Epithelial cell of esophagus (primary cell): ENCODE results near the gene ANKRD22.
"Not testable (repeated sequence)": the region's sequence is repeated elsewhere in the genome, so short reads cannot be mapped to it uniquely, and the experiment has no call there.

Source experiments
- DNase-seq: peaks from one replicate; pipeline ENCODE4 v3.0.0; 2010; ENCODE audit warnings: low read depth
- H3K4me3 ChIP-seq: 2 replicates; pipeline ENCODE4 v1.5.1; 2011; ENCODE audit warnings: mild to moderate bottlenecking, low read length, control low read depth
- CTCF ChIP-seq: IDR thresholded peaks from 2 replicates; pipeline ENCODE4 v1.5.1; 2011; ENCODE audit warnings: low read depth, mild to moderate bottlenecking, low read length, control low read depth, inconsistent platforms; ENCODE audit not compliant: insufficient read depth; ENCODE audit errors: missing control alignments

The ANKRD22 gene

GRCh38 chr10:88838766-88839350, 12.8 kb downstream of the ANKRD22 start:
- no peak overlapping the region for H3K4me3 ChIP-seq
- TF ChIP-seq CTCF = no peak
- no peak for DNase-seq

GRCh38 chr10:88837632-88838031, 14.0 kb downstream of the ANKRD22 start:
- DNase-seq = peak; percentile 38

GRCh38 chr10:88835910-88836221, 15.8 kb downstream of the ANKRD22 start:
- no peak overlapping the region for H3K4me3 ChIP-seq
- TF ChIP-seq CTCF = no peak

More at GRCh38 chr10:88837632-88838031, 14.0 kb downstream of the ANKRD22 start:
- H3K4me3 ChIP-seq = not testable (repeated sequence)

DNA sequence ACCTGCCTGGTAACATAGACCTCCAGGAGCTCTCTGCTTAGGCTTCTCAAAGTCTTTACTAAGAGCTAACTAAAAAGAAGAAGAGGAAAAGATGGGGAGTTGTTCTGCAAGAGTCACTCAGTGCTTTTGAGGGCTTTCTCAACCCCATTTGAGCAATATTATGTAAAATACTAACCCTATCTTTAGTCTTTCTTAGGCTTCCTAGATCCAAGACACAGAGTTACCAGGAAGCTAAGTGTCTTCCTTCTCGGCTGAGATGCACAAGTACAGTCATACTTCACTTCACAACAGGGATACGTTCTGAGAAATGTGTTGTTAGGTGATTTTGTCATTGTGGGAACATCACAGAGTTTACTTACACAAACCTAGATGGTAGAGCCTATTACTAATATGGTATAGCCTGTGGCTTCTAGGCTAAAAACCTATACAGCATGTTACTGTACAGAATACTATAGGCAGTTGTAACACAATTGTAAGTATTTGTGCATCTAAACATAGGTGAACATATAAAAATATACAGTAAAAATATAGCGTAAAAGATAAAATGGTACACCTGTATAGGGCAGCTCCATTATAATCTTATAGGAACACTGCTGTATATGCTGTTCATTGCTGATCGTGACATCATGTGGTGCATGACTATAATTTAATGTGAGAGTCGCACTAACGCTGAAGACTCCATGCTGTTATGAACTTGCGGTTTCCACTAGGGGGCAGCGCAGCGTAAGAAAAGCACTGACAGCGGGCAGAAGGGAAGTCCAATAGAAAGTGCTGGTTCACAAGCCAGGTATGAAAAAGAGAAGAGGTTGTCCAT, 16.3 kb downstream of the ANKRD22 start:
- TF ChIP-seq CTCF = peak; percentile 91
- DNase-seq = peak; percentile 90

More at GRCh38 chr10:88835910-88836221, 15.8 kb downstream of the ANKRD22 start:
- no peak for DNase-seq

DNA sequence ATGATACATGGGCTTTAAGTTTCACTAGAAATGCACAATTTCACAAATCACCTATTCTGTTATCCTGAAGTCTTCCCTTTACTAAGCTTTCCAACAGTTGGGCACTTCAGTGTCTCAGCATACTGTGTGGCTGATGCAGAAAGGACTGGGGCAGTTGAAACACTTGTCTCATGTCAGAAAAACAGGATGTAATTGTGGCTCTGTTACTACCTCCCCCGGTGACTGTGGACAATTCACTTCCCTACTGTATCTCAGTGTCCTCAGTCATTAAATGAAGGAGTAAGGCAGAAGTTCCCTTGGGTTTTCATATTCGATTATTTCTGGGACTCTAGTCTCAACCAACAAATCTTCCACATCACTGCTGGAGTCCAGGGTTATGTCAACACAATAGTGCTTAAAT, 17.9 kb downstream of the ANKRD22 start:
- DNase-seq = no peak
- TF ChIP-seq CTCF = no peak
- no peak overlapping the region for H3K4me3 ChIP-seq

More for the DNA sequence above, 16.3 kb downstream of the ANKRD22 start:
- H3K4me3 ChIP-seq = no peak overlapping the region

DNA sequence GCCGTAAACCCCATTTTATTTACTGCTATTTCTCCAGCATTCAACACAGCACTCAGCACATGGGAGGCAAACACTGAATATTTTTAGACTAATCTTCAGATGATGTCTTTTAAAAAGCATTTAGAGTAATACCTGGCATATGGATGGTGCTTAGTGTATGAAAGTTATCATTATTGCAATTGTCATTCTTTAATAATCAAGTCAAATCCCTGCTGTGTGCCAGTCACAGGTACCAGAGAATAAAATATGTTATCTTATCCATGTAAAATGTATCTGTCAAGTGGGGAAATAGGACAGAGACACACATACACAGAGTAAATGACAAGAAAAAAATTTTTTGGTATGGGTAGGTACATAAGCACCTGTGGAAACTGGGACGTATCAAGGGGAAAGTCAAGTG, 18.5 kb downstream of the ANKRD22 start:
- DNase-seq = no peak
- no peak for TF ChIP-seq CTCF
- no peak overlapping the region for H3K4me3 ChIP-seq

DNA sequence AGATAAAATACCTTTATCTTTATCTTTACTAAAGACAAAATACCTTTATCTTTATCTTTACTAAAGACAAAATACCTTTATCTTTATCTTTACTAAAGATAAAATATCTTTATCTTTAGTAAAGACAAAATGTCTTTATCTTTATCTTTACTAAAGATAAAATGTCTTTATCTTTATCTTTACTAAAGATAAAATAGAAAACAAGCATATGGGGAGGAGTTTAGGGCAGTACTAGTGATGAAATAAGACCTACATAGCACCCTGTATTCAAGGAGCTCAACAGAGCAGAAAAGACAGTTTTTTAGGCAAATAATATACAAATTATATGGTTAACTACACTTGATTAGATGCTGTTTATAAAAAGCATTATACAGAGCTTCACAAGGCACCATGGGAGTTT, 19.3 kb downstream of the ANKRD22 start:
- no peak for TF ChIP-seq CTCF
- DNase-seq = no peak
- no peak overlapping the region for H3K4me3 ChIP-seq
